ENCODE results near the gene TEX9. TPM values are rescaled to one million over a fixed set of nuclear protein-coding genes. Genes with fewer than 3 reads are reported as not detected.
"Not testable (repeated sequence)": the region's sequence is repeated elsewhere in the genome, so short reads cannot be mapped to it uniquely, and the experiment has no call there.

The TEX9 gene
- total RNA-seq, 4 donors from 2014 or later: 1.9 to 5.0 (median 2.9) TPM

GRCh38 chr15:56411122-56411749, 46.0 kb downstream of the TEX9 start:
- DNase-seq (ENCODE audit: low spot score) (no peak), ATAC-seq (ENCODE audit: low FRiP score) (no peak)
- TF ChIP-seq CTCF (IDR thresholded peaks at IDR 0.05): no peak

- ATAC-seq (ENCODE audit: low FRiP score); DNase-seq (ENCODE audit: low spot score): not testable (repeated sequence)
These were observed 48.0 kb downstream of the TEX9 start for GRCh38 chr15:56413114-56413733.

- DNase-seq (ENCODE audit: low spot score): no peak
- no peak for ATAC-seq (ENCODE audit: low FRiP score)
- TF ChIP-seq CTCF (IDR thresholded peaks at IDR 0.05): no peak
These were observed 60.0 kb downstream of the TEX9 start for GRCh38 chr15:56425276-56425675.

GRCh38 chr15:56425976-56426375, 60.8 kb downstream of the TEX9 start:
- DNase-seq (ENCODE audit: low spot score) (no peak), ATAC-seq (ENCODE audit: low FRiP score) (no peak)
- TF ChIP-seq CTCF (IDR thresholded peaks at IDR 0.05): no peak

- TF ChIP-seq CTCF (IDR thresholded peaks at IDR 0.05): no peak
- DNase-seq (ENCODE audit: low spot score) (no peak), ATAC-seq (ENCODE audit: low FRiP score) (no peak)
These were observed 63.7 kb downstream of the TEX9 start for GRCh38 chr15:56428821-56429458.

- ATAC-seq (ENCODE audit: low FRiP score) (no peak), DNase-seq (ENCODE audit: low spot score) (no peak)
- no peak for TF ChIP-seq CTCF (IDR thresholded peaks at IDR 0.05)
These were observed 67.1 kb downstream of the TEX9 start for GRCh38 chr15:56432304-56432703.

GRCh38 chr15:56440214-56440770, 75.1 kb downstream of the TEX9 start:
- no peak for TF ChIP-seq CTCF (IDR thresholded peaks at IDR 0.05)
- DNase-seq (ENCODE audit: low spot score) (no peak), ATAC-seq (ENCODE audit: low FRiP score) (no peak)

All from omental fat pad (tissue), 4 donors.